CD4-positive, alpha-beta T cell (primary cell): ENCODE results near the gene IL24. TPM values are rescaled to one million over a fixed set of nuclear protein-coding genes. Genes with fewer than 3 reads are reported as not detected.

Experiments used
- ATAC-seq: fragments of 200-7000 bp; cut with Tn5 transposase; one replicate; pipeline ENCODE4 v1.10.0; 2022; ENCODE audit warnings: mild to moderate bottlenecking; ENCODE audit not compliant: poor library complexity
- CTCF ChIA-PET: fragments of 350-600 bp; sonication (Branson Sonifier 250); formaldehyde crosslinking; loops from one replicate; lab custom pipeline; 2021; ENCODE audit warnings: antibody characterized with exemption, inconsistent platforms; lab: Charles Lee
- POLR2A ChIA-PET: fragments of 350-600 bp; sonication (Branson Sonifier 250); formaldehyde crosslinking; loops from one replicate; lab custom pipeline; 2021; ENCODE audit warnings: antibody characterized with exemption, inconsistent platforms; lab: Charles Lee
- DNase-seq, 14 experiments: peaks; one replicate each; pipeline ENCODE4 v3.0.0-alpha.2; 2013 to 2020; ENCODE audit warnings: mixed read lengths in 2 of 14
- H3K27ac ChIP-seq, 2 donors: one replicate each; pipeline versions ENCODE4 v1.5.1 to v1.7.0; 2013; ENCODE audit warnings: low read length in 2 of 2, low read depth in 1 of 2, mild to moderate bottlenecking in 1 of 2
- H3K27me3 ChIP-seq, 2 experiments: 1 replicate in 1 of 2; 2 replicates in 1 of 2; pipeline versions ENCODE4 v1.6.1 to v1.7.0; 2013; ENCODE audit warnings: low read length in 2 of 2, control low read depth in 1 of 2, mild to moderate bottlenecking in 1 of 2, moderate library complexity in 1 of 2; ENCODE audit not compliant: insufficient read depth in 2 of 2, control insufficient read depth in 1 of 2
- H3K36me3 ChIP-seq: one replicate; pipeline ENCODE4 v1.6.1; 2013; ENCODE audit warnings: low read length, control low read depth; ENCODE audit not compliant: insufficient read depth
- H3K4me1 ChIP-seq: one replicate; pipeline ENCODE4 v1.6.1; 2013; ENCODE audit warnings: low read length, control low read depth; ENCODE audit not compliant: insufficient read depth
- H3K4me3 ChIP-seq: one replicate; pipeline ENCODE4 v1.5.1; 2013; ENCODE audit warnings: mild to moderate bottlenecking, low read length, moderate library complexity
- H3K9me3 ChIP-seq, 2 experiments: 1 replicate in 1 of 2; 2 replicates in 1 of 2; pipeline versions ENCODE4 v1.6.1 to v1.7.0; 2013; ENCODE audit warnings: low read length in 2 of 2, mild to moderate bottlenecking in 2 of 2, control low read depth in 1 of 2, moderate library complexity in 1 of 2; ENCODE audit not compliant: control insufficient read depth in 1 of 2, insufficient read depth in 1 of 2
- H3K27ac Mint-ChIP-seq: one replicate; pipeline ENCODE4 v1.8.0; 2020; ENCODE audit warnings: mixed read lengths
- H3K27me3 Mint-ChIP-seq: one replicate; pipeline ENCODE4 v1.8.0; 2021; ENCODE audit warnings: mixed read lengths
- H3K36me3 Mint-ChIP-seq: one replicate; pipeline ENCODE4 v1.8.0; 2021; ENCODE audit warnings: low read depth, mixed read lengths
- H3K4me1 Mint-ChIP-seq: one replicate; pipeline ENCODE4 v1.8.0; 2021; ENCODE audit warnings: low read depth, mixed read lengths
- H3K4me3 Mint-ChIP-seq: one replicate; pipeline ENCODE4 v1.8.0; 2020; ENCODE audit warnings: mild to moderate bottlenecking, mixed read lengths
- H3K9me3 Mint-ChIP-seq: one replicate; pipeline ENCODE4 v1.8.0; 2020; ENCODE audit warnings: mixed read lengths
- CTCF ChIP-seq: fragments of 200-600 bp; IDR thresholded peaks from one replicate; pipeline ENCODE4 v1.8.0; 2022; ENCODE audit warnings: antibody characterized with exemption, mild to moderate bottlenecking
- intact Hi-C, 2 experiments: fragments of 100-400 bp; cut with DNase I in 1 of 2; cut with micrococcal nuclease in 1 of 2; formaldehyde crosslinking; loops; one replicate each; pipeline versions ENCODE4 v1.15.1 to v1.9.0; 2023 to 2025; cut with DNase I, micrococcal nuclease
- total RNA-seq, 174 experiments: library from RNA in 2 of 174; stranded (reverse) in 2 of 174; gene quantifications; one replicate each; pipeline ENCODE4 v1.2.3 and lab custom pipeline; 2021 to 2026

Gene IL24
- total RNA-seq, 2 experiments from 2014 or later, result not detected

- Mint-ChIP-seq H3K4me1 (peaks cover 86% of the 10 kb centered on the region), H3K27ac (no peak overlapping the region), H3K36me3 (peaks cover 98% of the 10 kb centered on the region), H3K9me3 (no peaks in the 10 kb centered on the region), H3K4me3 (no peak overlapping the region), H3K27me3 (no peaks in the 10 kb centered on the region)
- intact Hi-C loops, result loop anchor here (2.0 to 10.0 kb wide), 3 partner anchors 63 to 441 kb away; partner anchors contain the start of gene IKBKE (in 1 of the 2)
- Histone ChIP-seq H3K4me1 (peaks cover 85% of the 10 kb centered on the region), H3K27me3 (no peaks in the 10 kb centered on the region), H3K4me3 (peak overlapping the region; percentile 80), H3K36me3 (peaks cover 75% of the 10 kb centered on the region), H3K27ac (peak overlapping the region; percentile 48 to 50), H3K9me3 (no peaks in the 10 kb centered on the region)
- no peak for TF ChIP-seq CTCF
- ChIA-PET CTCF (interaction anchor here (1.0 to 3.0 kb wide), 4 partner anchors 17 to 181 kb away, joined by 3 to 22 read pairs (median 4); no protein-coding TSS in a partner anchor), POLR2A (interaction anchor here (1.2 to 12.9 kb wide), 3 partner anchors 12 to 446 kb away, joined by 3 to 384 read pairs (median 15); partner anchors contain the start of genes IKBKE and IL24)
- no peak for DNase-seq
- ATAC-seq, result no peak
These were observed 18.9 kb downstream of the IL24 start for GRCh38 chr1:206916000-206916709.

DNA sequence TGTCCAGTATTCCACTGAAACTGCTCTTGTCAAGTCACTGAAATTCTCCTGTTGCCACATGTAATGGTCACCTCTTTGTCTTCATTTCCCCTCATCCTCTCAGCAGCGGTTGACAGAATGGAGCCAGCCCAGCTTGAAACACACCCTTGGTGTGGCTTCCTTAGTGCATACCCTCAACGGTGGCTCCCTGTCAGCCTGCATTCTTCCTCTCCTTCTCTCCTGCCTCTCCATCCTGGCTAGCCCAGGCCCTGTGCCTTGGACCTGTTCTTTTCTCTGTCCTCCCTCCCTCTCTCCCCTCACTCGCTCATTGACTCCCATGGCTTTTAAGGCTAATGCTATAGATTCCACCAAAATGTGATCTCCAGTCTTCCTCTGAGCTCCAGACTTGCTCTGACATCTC is 20.8 kb downstream of the IL24 start:
- H3K4me3 Mint-ChIP-seq, result no peak overlapping the region
- no peaks in the 10 kb centered on the region for H3K9me3 ChIP-seq
- H3K27me3 ChIP-seq, result no peaks in the 10 kb centered on the region
- ATAC-seq (no peak), DNase-seq (peak in 1 of 14 experiments; percentile 27)
- H3K27me3 Mint-ChIP-seq, result no peaks in the 10 kb centered on the region
- intact Hi-C loops, result loop anchor here (5.0 to 10.0 kb wide), 2 partner anchors 361 to 443 kb away; partner anchors contain the start of gene IKBKE (in 1 of the 2)
- CTCF ChIA-PET, result interaction anchor here (0.7 to 3.0 kb wide), 5 partner anchors 13 to 184 kb away, joined by 3 to 22 read pairs (median 3); no protein-coding TSS in a partner anchor
- POLR2A ChIA-PET, result interaction anchor here (1.0 to 12.9 kb wide), 6 partner anchors 14 to 183 kb away, joined by 3 to 384 read pairs (median 10); partner anchors contain the start of gene IL24
- H3K27ac Mint-ChIP-seq, result no peak overlapping the region
- peaks cover 88% of the 10 kb centered on the region for H3K36me3 Mint-ChIP-seq
- H3K9me3 Mint-ChIP-seq, result no peaks in the 10 kb centered on the region
- H3K27ac ChIP-seq, result peak overlapping the region; percentile 28 to 95
- H3K4me3 ChIP-seq, result peak overlapping the region; percentile 80
- H3K4me1 Mint-ChIP-seq, result peaks cover 67% of the 10 kb centered on the region
- TF ChIP-seq CTCF, result no peak
- peaks cover 78% of the 10 kb centered on the region for H3K4me1 ChIP-seq
- H3K36me3 ChIP-seq, result peaks cover 56% of the 10 kb centered on the region

DNA sequence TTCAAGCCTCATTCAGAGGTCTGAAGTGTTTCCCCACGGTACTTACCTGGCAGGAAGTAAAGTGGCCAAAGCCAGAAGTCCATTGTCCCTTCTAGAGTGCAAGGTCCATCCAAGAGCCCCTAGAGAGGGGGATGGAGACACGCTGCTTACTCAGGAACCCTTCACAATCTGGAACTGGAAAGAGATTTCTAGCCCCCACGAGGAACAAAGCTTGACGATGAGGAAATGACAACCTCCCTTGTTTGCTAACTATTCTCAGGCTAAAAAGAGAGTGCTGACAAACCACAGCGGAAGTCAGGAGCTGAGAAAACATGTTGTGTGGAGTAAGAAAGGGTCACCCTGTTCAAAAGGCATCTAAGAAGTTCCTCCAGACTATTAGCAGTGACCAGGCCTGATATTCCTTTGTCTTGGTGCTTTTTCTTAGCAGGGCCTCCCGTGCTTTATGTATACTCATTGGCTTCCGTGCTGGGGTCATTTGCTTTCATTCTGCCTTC is 24.6 kb downstream of the IL24 start, which contains the start of gene FCMR:
Gene FCMR (minus strand): TSS at position 170 of the 494 bp plus-strand sequence. CDS start 87 bp downstream, at position 83.
- no peak within 1 kb of the TSS for H3K27ac Mint-ChIP-seq
- no peaks in the 10 kb centered on the region for H3K27me3 Mint-ChIP-seq
- peaks cover 51% of the 10 kb centered on the region for H3K36me3 Mint-ChIP-seq
- Histone ChIP-seq H3K27ac (peak within 1 kb of the TSS; percentile 81 to 95), H3K4me1 (peaks cover 69% of the 10 kb centered on the region), H3K9me3 (no peaks in the 10 kb centered on the region), H3K27me3 (no peaks in the 10 kb centered on the region), H3K4me3 (peak within 1 kb of the TSS; percentile 80), H3K36me3 (peaks cover 19% of the 10 kb centered on the region)
- intact Hi-C loops, result loop anchor here (2.0 to 10.0 kb wide), 2 partner anchors 131 to 393 kb away; partner anchors contain the start of gene PFKFB2 (in 1 of the 2)
- peaks cover 36% of the 10 kb centered on the region for H3K4me1 Mint-ChIP-seq
- ChIA-PET CTCF (interaction anchor here (0.9 to 3.8 kb wide), 8 partner anchors 10 to 377 kb away, joined by 3 to 22 read pairs (median 4); partner anchors contain the start of gene EIF2D), POLR2A (interaction anchor here (0.8 to 12.9 kb wide), 39 partner anchors 9 to 452 kb away, joined by 3 to 384 read pairs (median 5); partner anchors contain the start of genes CD55, IKBKE, IL19 and IL24)
- ATAC-seq (peak; percentile 50), DNase-seq (peak in 11 of 14 experiments; percentile 29 to 89 (median 53))
- H3K9me3 Mint-ChIP-seq, result no peaks in the 10 kb centered on the region
- H3K4me3 Mint-ChIP-seq, result no peak within 1 kb of the TSS
- no peak for TF ChIP-seq CTCF
